SK-N-SH (cell line): Measurements from ENCODE around the gene MYH11. TPM values are rescaled to one million over a fixed set of nuclear protein-coding genes. Genes with fewer than 3 reads are reported as not detected.

Experiments
- CTCF ChIA-PET: fragments of 300-600, 350-600 bp; formaldehyde crosslinking; extraction: SDS; loops from one replicate; lab custom pipeline; 2021; lab: Yijun Ruan, JAX
- POLR2A ChIA-PET: fragments of 350-600 bp; sonication (Branson Sonifier 250); formaldehyde crosslinking; extraction: SDS; loops from one replicate; lab custom pipeline; 2020; ENCODE audit warnings: antibody characterized with exemption, inconsistent platforms; lab: Yijun Ruan, JAX
- DNase-seq: peaks from one replicate; pipeline ENCODE4 v3.0.0; 2012
- H2AFZ ChIP-seq: fragments of 200-600 bp; sonication (generic); 2 replicates; pipeline ENCODE4 v1.8.1; 2016; ENCODE audit warnings: antibody characterized with exemption, mild to moderate bottlenecking, low read depth
- H3F3A ChIP-seq: fragments of 200-600 bp; sonication (generic); replicated peaks from 2 replicates; pipeline ENCODE3; 2016; ENCODE audit warnings: antibody characterized with exemption, mild to moderate bottlenecking; ENCODE audit not compliant: insufficient read depth
- H3K27ac ChIP-seq, 2 experiments: fragments of 200-500 bp in 1 of 2; fragments of 200-600 bp in 1 of 2; sonication (Bioruptor generic) in 1 of 2; sonication (generic), shearing (Covaris generic) in 1 of 2; 2 replicates each; pipeline versions ENCODE4 v1.5.1 to v1.6.1; 2014 to 2016; ENCODE audit warnings: low read depth in 2 of 2, inconsistent platforms in 1 of 2, low read length in 1 of 2, mild to moderate bottlenecking in 1 of 2, mixed read lengths in 1 of 2
- H3K27me3 ChIP-seq: fragments of 200-600 bp; sonication (generic), shearing (Covaris generic); 2 replicates; pipeline ENCODE4 v1.6.1; 2016; ENCODE audit warnings: mixed run types; ENCODE audit not compliant: insufficient read depth
- H3K36me3 ChIP-seq, 2 experiments: fragments of 200-500 bp in 1 of 2; fragments of 200-600 bp in 1 of 2; sonication (Bioruptor generic) in 1 of 2; sonication (generic) in 1 of 2; replicated peaks in 1 of 2; 2 replicates each; pipeline versions ENCODE3 to v1.5.1; 2014 to 2016; ENCODE audit warnings: low read length in 1 of 2, mild to moderate bottlenecking in 1 of 2; ENCODE audit not compliant: insufficient read depth in 2 of 2, control insufficient read depth in 1 of 2
- H3K4me1 ChIP-seq, 2 experiments: fragments of 200-500 bp in 1 of 2; fragments of 200-600 bp in 1 of 2; sonication (Bioruptor generic) in 1 of 2; sonication (generic), shearing (Covaris generic) in 1 of 2; 2 replicates each; pipeline versions ENCODE4 v1.5.1 to v1.6.1; 2014 to 2016; ENCODE audit warnings: low read depth in 1 of 2, low read length in 1 of 2, mixed run types in 1 of 2; ENCODE audit not compliant: insufficient read depth in 2 of 2, control insufficient read depth in 1 of 2
- H3K4me2 ChIP-seq: fragments of 200-600 bp; sonication (generic), shearing (Covaris generic); 2 replicates; pipeline ENCODE4 v1.6.1; 2017; ENCODE audit warnings: mixed run types
- H3K4me3 ChIP-seq, 2 experiments: fragments of 200-500 bp in 1 of 2; fragments of 200-600 bp in 1 of 2; sonication (Bioruptor generic) in 1 of 2; sonication (generic), shearing (Covaris generic) in 1 of 2; 2 replicates each; pipeline versions ENCODE4 v1.5.1 to v1.8.1; 2014 to 2016; ENCODE audit warnings: low read depth in 2 of 2, inconsistent platforms in 1 of 2, low read length in 1 of 2, mild to moderate bottlenecking in 1 of 2, mixed read lengths in 1 of 2, moderate library complexity in 1 of 2
- H3K79me2 ChIP-seq: fragments of 200-600 bp; sonication (generic); 2 replicates; pipeline ENCODE4 v1.8.1; 2017; ENCODE audit warnings: mild to moderate bottlenecking; ENCODE audit not compliant: insufficient read depth
- H3K9ac ChIP-seq: fragments of 200-600 bp; sonication (generic); 2 replicates; pipeline ENCODE4 v1.6.1; 2017; ENCODE audit warnings: mixed run types
- H3K9me2 ChIP-seq: fragments of 200-600 bp; sonication (generic); 2 replicates; pipeline ENCODE4 v1.6.1; 2017; ENCODE audit warnings: mixed run types
- H3K9me3 ChIP-seq: fragments of 200-600 bp; sonication (generic); 2 replicates; pipeline ENCODE4 v1.6.1; 2017; ENCODE audit warnings: mixed run types, mild to moderate bottlenecking, moderate library complexity
- H4K20me1 ChIP-seq: fragments of 200-600 bp; sonication (generic); 2 replicates; pipeline ENCODE4 v1.6.1; 2017; ENCODE audit warnings: mild to moderate bottlenecking, mixed run types; ENCODE audit not compliant: insufficient read depth
- CHD2 ChIP-seq: fragments of 150-350 bp; IDR thresholded peaks from 2 replicates; pipeline ENCODE4 v1.6.1; 2018; ENCODE audit warnings: low read length; ENCODE audit not compliant: partially characterized antibody
- ELF1 ChIP-seq: IDR thresholded peaks from 2 replicates; pipeline ENCODE4 v1.4.0; 2012
- EP300 ChIP-seq, 2 experiments: IDR thresholded peaks; 2 replicates each; pipeline versions ENCODE4 v1.4.0 to v1.6.1; 2012; ENCODE audit warnings: borderline replicate concordance in 1 of 2, low read depth in 1 of 2, low read length in 1 of 2
- FOXM1 ChIP-seq: IDR thresholded peaks from 2 replicates; pipeline ENCODE4 v1.4.0; 2012; ENCODE audit warnings: low read depth, mild to moderate bottlenecking
- GABPA ChIP-seq: IDR thresholded peaks from 2 replicates; pipeline ENCODE4 v1.4.0; 2012; ENCODE audit warnings: low read depth, mild to moderate bottlenecking
- GATA2 ChIP-seq: sonication (generic); formaldehyde crosslinking; IDR thresholded peaks from 2 replicates; pipeline ENCODE4 v1.5.0; 2020; ENCODE audit warnings: mild to moderate bottlenecking, missing genetic modification reagents
- MEF2A ChIP-seq: IDR thresholded peaks from 2 replicates; pipeline ENCODE4 v1.4.0; 2012; ENCODE audit warnings: low read depth, borderline replicate concordance
- NFIC ChIP-seq: IDR thresholded peaks from 2 replicates; pipeline ENCODE4 v1.4.0; 2012; ENCODE audit warnings: borderline replicate concordance
- RAD21 ChIP-seq: IDR thresholded peaks from 2 replicates; pipeline ENCODE4 v1.6.1; 2012; ENCODE audit warnings: mild to moderate bottlenecking, low read length
- RCOR1 ChIP-seq: fragments of 150-350 bp; IDR thresholded peaks from 2 replicates; pipeline ENCODE4 v1.6.1; 2017; ENCODE audit warnings: antibody characterized with exemption, low read length
- RFX5 ChIP-seq: IDR thresholded peaks from 2 replicates; pipeline ENCODE4 v1.6.1; 2012; ENCODE audit warnings: mild to moderate bottlenecking, improper control_type of control experiment, low read length
- TAF1 ChIP-seq: IDR thresholded peaks from 2 replicates; pipeline ENCODE4 v1.6.1; 2012; ENCODE audit warnings: low read depth, mild to moderate bottlenecking, low read length, moderate library complexity, borderline replicate concordance
- TEAD4 ChIP-seq: IDR thresholded peaks from 2 replicates; pipeline ENCODE4 v1.4.0; 2012; ENCODE audit warnings: mild to moderate bottlenecking, borderline replicate concordance; ENCODE audit not compliant: insufficient read depth
- WGBS: methylation state at CpG from one replicate; pipeline ENCODE4 v1.1.6; 2017; ENCODE audit warnings: low lambda C conversion rate; 5-methylcytosine and 5-hydroxymethylcytosine counted together
- polyA plus RNA-seq, 3 experiments: library from polyadenylated mRNA; depleted of rRNA; stranded (reverse); fragments of >200 nt; gene quantifications; 2 replicates each; pipeline ENCODE4 v1.2.3, GENCODE V29; 2012
- TF ChIP-seq, protein P1 (sequence below): IDR thresholded peaks from 2 replicates; pipeline ENCODE4 v1.4.0; 2012; ENCODE audit warnings: low read depth, borderline replicate concordance
- TF ChIP-seq, protein P2 (sequence below): IDR thresholded peaks from 2 replicates; pipeline ENCODE4 v1.4.0; 2012; ENCODE audit warnings: low read depth
- TF ChIP-seq, protein P3 (sequence below): fragments of 150-350 bp; IDR thresholded peaks from 2 replicates; pipeline ENCODE4 v1.6.1; 2017; ENCODE audit warnings: antibody characterized with exemption, low read length, low read depth, borderline replicate concordance
- TF ChIP-seq, protein P4 (sequence below): fragments of 200-600 bp; sonication (generic); IDR thresholded peaks from 2 replicates; pipeline ENCODE4 v1.6.1; 2017; ENCODE audit warnings: antibody characterized with exemption, mild to moderate bottlenecking, moderate library complexity
- TF ChIP-seq, protein P5 (sequence below): IDR thresholded peaks from 2 replicates; pipeline ENCODE4 v1.4.0; 2012; ENCODE audit warnings: low read depth, borderline replicate concordance

MYH11 gene
- polyA plus RNA-seq, 1 of the 3 experiments (the other 2 are of a cell fraction), result 0.02 TPM

DNA sequence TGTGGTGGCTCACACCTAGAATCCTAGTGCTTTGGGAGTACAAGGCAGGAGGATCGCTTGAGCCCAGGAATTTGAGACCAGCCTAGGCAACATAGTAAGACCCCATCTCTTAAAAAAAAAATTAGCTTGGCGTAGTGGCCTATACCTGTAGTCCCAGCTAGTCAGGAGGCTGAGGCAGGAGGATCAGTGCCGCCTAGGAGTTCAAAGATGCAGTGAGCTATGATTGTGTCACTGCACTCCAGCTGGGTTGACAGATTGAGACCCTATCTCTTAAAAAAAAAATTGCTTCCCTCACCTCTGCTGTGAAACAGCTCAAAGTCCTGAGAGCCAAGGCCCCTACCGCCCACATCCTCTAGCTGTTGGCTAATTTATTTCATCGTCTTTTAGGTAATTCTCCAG, 196.6 kb downstream of the MYH11 start:
- no peak overlapping the region for H3K4me3 ChIP-seq
- no peak for DNase-seq
- H3K4me1 ChIP-seq, result no peaks in the 10 kb centered on the region
- no peak overlapping the region for H3K27ac ChIP-seq
- H3K36me3 ChIP-seq, result peaks cover 0 to 6% of the 10 kb centered on the region in 2 experiments
- H3K9me3 ChIP-seq, result no peaks in the 10 kb centered on the region
- TF ChIP-seq GABPA (no peak), RFX5 (no peak), NFIC (no peak), CHD2 (no peak), ELF1 (no peak), RCOR1 (no peak), MEF2A (no peak), EP300 (IDR thresholded peaks at IDR 0.05; ENCODE audit: borderline replicate concordance in 1 of 2, low read depth in 1 of 2, low read length in 1 of 2) (no peak), GATA2 (no peak), TEAD4 (no peak), FOXM1 (no peak), TAF1 (no peak), RAD21 (no peak)
- TF ChIP-seq, protein P1, sequence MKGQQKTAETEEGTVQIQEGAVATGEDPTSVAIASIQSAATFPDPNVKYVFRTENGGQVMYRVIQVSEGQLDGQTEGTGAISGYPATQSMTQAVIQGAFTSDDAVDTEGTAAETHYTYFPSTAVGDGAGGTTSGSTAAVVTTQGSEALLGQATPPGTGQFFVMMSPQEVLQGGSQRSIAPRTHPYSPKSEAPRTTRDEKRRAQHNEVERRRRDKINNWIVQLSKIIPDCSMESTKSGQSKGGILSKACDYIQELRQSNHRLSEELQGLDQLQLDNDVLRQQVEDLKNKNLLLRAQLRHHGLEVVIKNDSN, result no peak
- TF ChIP-seq, protein P2, sequence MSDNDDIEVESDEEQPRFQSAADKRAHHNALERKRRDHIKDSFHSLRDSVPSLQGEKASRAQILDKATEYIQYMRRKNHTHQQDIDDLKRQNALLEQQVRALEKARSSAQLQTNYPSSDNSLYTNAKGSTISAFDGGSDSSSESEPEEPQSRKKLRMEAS, result no peak
- TF ChIP-seq, protein P3, sequence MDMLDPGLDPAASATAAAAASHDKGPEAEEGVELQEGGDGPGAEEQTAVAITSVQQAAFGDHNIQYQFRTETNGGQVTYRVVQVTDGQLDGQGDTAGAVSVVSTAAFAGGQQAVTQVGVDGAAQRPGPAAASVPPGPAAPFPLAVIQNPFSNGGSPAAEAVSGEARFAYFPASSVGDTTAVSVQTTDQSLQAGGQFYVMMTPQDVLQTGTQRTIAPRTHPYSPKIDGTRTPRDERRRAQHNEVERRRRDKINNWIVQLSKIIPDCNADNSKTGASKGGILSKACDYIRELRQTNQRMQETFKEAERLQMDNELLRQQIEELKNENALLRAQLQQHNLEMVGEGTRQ, result no peak
- TF ChIP-seq, protein P4, sequence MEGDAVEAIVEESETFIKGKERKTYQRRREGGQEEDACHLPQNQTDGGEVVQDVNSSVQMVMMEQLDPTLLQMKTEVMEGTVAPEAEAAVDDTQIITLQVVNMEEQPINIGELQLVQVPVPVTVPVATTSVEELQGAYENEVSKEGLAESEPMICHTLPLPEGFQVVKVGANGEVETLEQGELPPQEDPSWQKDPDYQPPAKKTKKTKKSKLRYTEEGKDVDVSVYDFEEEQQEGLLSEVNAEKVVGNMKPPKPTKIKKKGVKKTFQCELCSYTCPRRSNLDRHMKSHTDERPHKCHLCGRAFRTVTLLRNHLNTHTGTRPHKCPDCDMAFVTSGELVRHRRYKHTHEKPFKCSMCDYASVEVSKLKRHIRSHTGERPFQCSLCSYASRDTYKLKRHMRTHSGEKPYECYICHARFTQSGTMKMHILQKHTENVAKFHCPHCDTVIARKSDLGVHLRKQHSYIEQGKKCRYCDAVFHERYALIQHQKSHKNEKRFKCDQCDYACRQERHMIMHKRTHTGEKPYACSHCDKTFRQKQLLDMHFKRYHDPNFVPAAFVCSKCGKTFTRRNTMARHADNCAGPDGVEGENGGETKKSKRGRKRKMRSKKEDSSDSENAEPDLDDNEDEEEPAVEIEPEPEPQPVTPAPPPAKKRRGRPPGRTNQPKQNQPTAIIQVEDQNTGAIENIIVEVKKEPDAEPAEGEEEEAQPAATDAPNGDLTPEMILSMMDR, result no peak
- TF ChIP-seq, protein P5, sequence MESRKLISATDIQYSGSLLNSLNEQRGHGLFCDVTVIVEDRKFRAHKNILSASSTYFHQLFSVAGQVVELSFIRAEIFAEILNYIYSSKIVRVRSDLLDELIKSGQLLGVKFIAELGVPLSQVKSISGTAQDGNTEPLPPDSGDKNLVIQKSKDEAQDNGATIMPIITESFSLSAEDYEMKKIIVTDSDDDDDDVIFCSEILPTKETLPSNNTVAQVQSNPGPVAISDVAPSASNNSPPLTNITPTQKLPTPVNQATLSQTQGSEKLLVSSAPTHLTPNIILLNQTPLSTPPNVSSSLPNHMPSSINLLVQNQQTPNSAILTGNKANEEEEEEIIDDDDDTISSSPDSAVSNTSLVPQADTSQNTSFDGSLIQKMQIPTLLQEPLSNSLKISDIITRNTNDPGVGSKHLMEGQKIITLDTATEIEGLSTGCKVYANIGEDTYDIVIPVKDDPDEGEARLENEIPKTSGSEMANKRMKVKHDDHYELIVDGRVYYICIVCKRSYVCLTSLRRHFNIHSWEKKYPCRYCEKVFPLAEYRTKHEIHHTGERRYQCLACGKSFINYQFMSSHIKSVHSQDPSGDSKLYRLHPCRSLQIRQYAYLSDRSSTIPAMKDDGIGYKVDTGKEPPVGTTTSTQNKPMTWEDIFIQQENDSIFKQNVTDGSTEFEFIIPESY, result no peak
- H3K79me2 ChIP-seq, result peaks cover 97% of the 10 kb centered on the region
- no peak overlapping the region for H2AFZ ChIP-seq
- ChIA-PET CTCF (interaction anchor here (1.2 kb wide), 1 partner anchor 17 kb away, joined by 3 read pairs; the partner anchor contains the start of gene MARF1), POLR2A (no interaction called here)
- WGBS, result 91% methylated on average over 3 of the region's 5 CpGs
- H3K9ac ChIP-seq, result no peak overlapping the region
- peaks cover 4% of the 10 kb centered on the region; the same call in 1 of the 2 replicates for H4K20me1 ChIP-seq
- no peaks in the 10 kb centered on the region for H3F3A ChIP-seq
- no peaks in the 10 kb centered on the region for H3K27me3 ChIP-seq
- no peak overlapping the region for H3K4me2 ChIP-seq
- H3K9me2 ChIP-seq, result no peaks in the 10 kb centered on the region
